Left ventricle myocardium inferior (tissue), 1 donor: ENCODE data around the gene PGAM1. TPM values are rescaled to one million over a fixed set of nuclear protein-coding genes. Genes with fewer than 3 reads are reported as not detected.

Source experiments
- DNase-seq: peaks from one replicate; pipeline ENCODE4 v3.0.0-alpha.2; 2020
- H3K27ac ChIP-seq: fragments of 200-600 bp; replicated peaks from 2 replicates; pipeline ENCODE4 v1.8.0; 2021
- H3K27me3 ChIP-seq: fragments of 200-600 bp; 2 replicates; pipeline ENCODE4 v1.8.0; 2021; ENCODE audit warnings: low read depth
- H3K36me3 ChIP-seq: fragments of 200-600 bp; 2 replicates; pipeline ENCODE4 v1.8.0; 2021
- H3K4me1 ChIP-seq: fragments of 200-600 bp; 2 replicates; pipeline ENCODE4 v1.8.0; 2021
- H3K4me3 ChIP-seq: fragments of 200-600 bp; 2 replicates; pipeline ENCODE4 v1.8.0; 2021; ENCODE audit warnings: mild to moderate bottlenecking, moderate library complexity
- H3K9me3 ChIP-seq: fragments of 200-600 bp; replicated peaks from 2 replicates; pipeline ENCODE4 v1.8.0; 2021
- CTCF ChIP-seq: fragments of 200-600 bp; IDR thresholded peaks from 2 replicates; pipeline ENCODE4 v1.8.0; 2021; ENCODE audit warnings: antibody characterized with exemption, mild to moderate bottlenecking, borderline replicate concordance
- intact Hi-C: fragments of 100-400 bp; cut with micrococcal nuclease; formaldehyde crosslinking; loops from one replicate; pipeline ENCODE4 v1.11.0; 2022
- total RNA-seq: library from RNA; stranded (reverse); fragmentation: NEBNext Ultra II Directional; extraction: Animal tissue kit (Norgen Biotek cat#: 25700); gene quantifications from one replicate; pipeline ENCODE4 v1.2.1, GENCODE V29; 2021
- donor health status: DM: no; HTN: yes; CAD: no; lungs with severe emphysema.

PGAM1 gene
- total RNA-seq, 1 donor from 2014 or later, result 233 TPM

- intact Hi-C loops, result no loop called here
- DNase-seq, result no peak
- TF ChIP-seq CTCF, result no peak
- H3K4me1 ChIP-seq, result peaks cover 57% of the 10 kb centered on the region
- H3K27me3 ChIP-seq, result no peaks in the 10 kb centered on the region
- peak overlapping the region; percentile 83 for H3K27ac ChIP-seq
- H3K9me3 ChIP-seq, result no peaks in the 10 kb centered on the region
- peak overlapping the region; percentile 84 for H3K4me3 ChIP-seq
- H3K36me3 ChIP-seq, result peaks cover 20% of the 10 kb centered on the region
Observed at GRCh38 chr10:97445357-97445721, 19.3 kb downstream of the PGAM1 start.

GRCh38 chr10:97445722-97446639 is 20.0 kb downstream of the PGAM1 start, which contains the start of the genes EXOSC1 and ZDHHC16:
Gene EXOSC1 (minus strand): TSS chr10:97446006. CDS start chr10:97445985, 21 bp downstream.
Gene ZDHHC16 (plus strand): TSS chr10:97446175. CDS start chr10:97451676, 5,501 bp downstream.
- TF ChIP-seq CTCF, result no peak
- H3K4me3 ChIP-seq, result peak within 1 kb of the TSS; percentile 84
- no peaks in the 10 kb centered on the region for H3K27me3 ChIP-seq
- no peaks in the 10 kb centered on the region for H3K9me3 ChIP-seq
- peak within 1 kb of the TSS; percentile 83 for H3K27ac ChIP-seq
- intact Hi-C loops, result no loop called here
- peaks cover 64% of the 10 kb centered on the region for H3K4me1 ChIP-seq
- DNase-seq, result peak; percentile 90
- peaks cover 14% of the 10 kb centered on the region for H3K36me3 ChIP-seq

- no peak for DNase-seq
- TF ChIP-seq CTCF, result no peak
- H3K27ac ChIP-seq, result peak overlapping the region; percentile 81
- no peak overlapping the region for H3K4me3 ChIP-seq
- H3K9me3 ChIP-seq, result no peaks in the 10 kb centered on the region
- H3K36me3 ChIP-seq, result peaks cover 34% of the 10 kb centered on the region
- intact Hi-C loops, result no loop called here
- no peaks in the 10 kb centered on the region for H3K27me3 ChIP-seq
- peaks cover 92% of the 10 kb centered on the region for H3K4me1 ChIP-seq
Observed at GRCh38 chr10:97450828-97451227, 24.8 kb downstream of the PGAM1 start.

GRCh38 chr10:97451605-97452004 is 25.6 kb downstream of the PGAM1 start:
- Histone ChIP-seq H3K27me3 (no peaks in the 10 kb centered on the region), H3K27ac (peak overlapping the region; percentile 81), H3K4me1 (peaks cover 86% of the 10 kb centered on the region), H3K9me3 (no peaks in the 10 kb centered on the region), H3K4me3 (no peak overlapping the region), H3K36me3 (peaks cover 42% of the 10 kb centered on the region)
- TF ChIP-seq CTCF, result no peak
- DNase-seq, result no peak
- intact Hi-C loops, result no loop called here

GRCh38 chr10:97452352-97452751 is 26.4 kb downstream of the PGAM1 start:
- no peak for TF ChIP-seq CTCF
- Histone ChIP-seq H3K4me3 (no peak overlapping the region), H3K27me3 (no peaks in the 10 kb centered on the region), H3K27ac (peak overlapping the region; percentile 81), H3K36me3 (peaks cover 49% of the 10 kb centered on the region), H3K4me1 (peaks cover 78% of the 10 kb centered on the region), H3K9me3 (no peaks in the 10 kb centered on the region)
- DNase-seq, result no peak
- intact Hi-C loops, result no loop called here
